AG10803 (cell line): ENCODE measurements around the gene KMT5C.
"Not testable (repeated sequence)": the region's sequence is repeated elsewhere in the genome, so short reads cannot be mapped to it uniquely, and the experiment has no call there.

Experiments used
- DNase-seq: peaks from one replicate; pipeline ENCODE4 v3.0.0; 2010; ENCODE audit warnings: low read depth
- H3K4me3 ChIP-seq: 2 replicates; pipeline ENCODE4 v1.5.1; 2011; ENCODE audit warnings: mild to moderate bottlenecking, low read length, control low read depth
- TF ChIP-seq, protein P1 (sequence below): conservative IDR thresholded peaks from 2 replicates; pipeline ENCODE4 v1.5.1; 2011; ENCODE audit warnings: mild to moderate bottlenecking, low read length, control low read depth, inconsistent platforms

The KMT5C gene

GRCh38 chr19:55316646-55317045, 23.0 kb upstream of the KMT5C start:
- TF ChIP-seq, protein P1, sequence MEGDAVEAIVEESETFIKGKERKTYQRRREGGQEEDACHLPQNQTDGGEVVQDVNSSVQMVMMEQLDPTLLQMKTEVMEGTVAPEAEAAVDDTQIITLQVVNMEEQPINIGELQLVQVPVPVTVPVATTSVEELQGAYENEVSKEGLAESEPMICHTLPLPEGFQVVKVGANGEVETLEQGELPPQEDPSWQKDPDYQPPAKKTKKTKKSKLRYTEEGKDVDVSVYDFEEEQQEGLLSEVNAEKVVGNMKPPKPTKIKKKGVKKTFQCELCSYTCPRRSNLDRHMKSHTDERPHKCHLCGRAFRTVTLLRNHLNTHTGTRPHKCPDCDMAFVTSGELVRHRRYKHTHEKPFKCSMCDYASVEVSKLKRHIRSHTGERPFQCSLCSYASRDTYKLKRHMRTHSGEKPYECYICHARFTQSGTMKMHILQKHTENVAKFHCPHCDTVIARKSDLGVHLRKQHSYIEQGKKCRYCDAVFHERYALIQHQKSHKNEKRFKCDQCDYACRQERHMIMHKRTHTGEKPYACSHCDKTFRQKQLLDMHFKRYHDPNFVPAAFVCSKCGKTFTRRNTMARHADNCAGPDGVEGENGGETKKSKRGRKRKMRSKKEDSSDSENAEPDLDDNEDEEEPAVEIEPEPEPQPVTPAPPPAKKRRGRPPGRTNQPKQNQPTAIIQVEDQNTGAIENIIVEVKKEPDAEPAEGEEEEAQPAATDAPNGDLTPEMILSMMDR, result no peak
- DNase-seq, result no peak

GRCh38 chr19:55319785-55320184, 19.9 kb upstream of the KMT5C start:
- H3K4me3 ChIP-seq, result no peak overlapping the region
- DNase-seq, result peak; percentile 27
- TF ChIP-seq, protein P1, result no peak

More at GRCh38 chr19:55316646-55317045, 23.0 kb upstream of the KMT5C start:
- no peak overlapping the region for H3K4me3 ChIP-seq

- no peak for DNase-seq
- TF ChIP-seq, protein P1, result no peak
- H3K4me3 ChIP-seq, result no peak overlapping the region
Measured at GRCh38 chr19:55320844-55321419, 18.7 kb upstream of the KMT5C start.

DNA sequence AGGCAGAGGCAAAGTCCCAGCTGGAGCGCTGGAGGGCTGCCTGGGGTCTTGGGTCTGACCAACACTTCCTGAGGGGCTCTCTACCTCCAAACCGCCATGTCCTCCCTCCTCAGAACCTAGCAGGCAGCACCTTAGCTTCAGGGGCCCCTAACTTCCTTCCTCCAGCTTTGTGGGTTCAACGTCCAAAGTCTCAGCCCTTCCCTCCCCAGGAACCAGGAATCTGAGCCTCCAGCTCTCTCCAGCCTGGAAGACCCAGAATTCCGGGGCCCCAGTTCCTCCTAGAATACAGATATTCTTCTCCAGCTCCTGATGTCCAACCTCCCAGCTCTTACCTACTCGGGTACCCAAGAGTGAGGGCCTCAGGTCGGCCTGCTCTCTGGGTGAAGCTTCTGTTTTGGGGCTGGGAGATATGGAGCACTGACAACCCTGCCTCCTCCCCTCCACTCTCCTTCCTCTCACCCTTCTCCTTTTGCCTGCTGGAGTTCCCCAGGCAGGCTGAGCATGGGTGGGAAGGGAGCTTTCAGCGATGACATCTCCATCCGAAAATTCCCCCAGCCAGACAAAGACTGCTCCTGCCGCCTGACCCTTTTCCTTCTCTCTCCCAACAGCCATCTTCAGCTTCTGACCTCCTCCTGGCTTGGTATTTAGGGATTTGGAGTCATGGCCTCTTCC, 18.1 kb upstream of the KMT5C start:
- H3K4me3 ChIP-seq, result no peak overlapping the region
- no peak for DNase-seq
- TF ChIP-seq, protein P1, result no peak

DNA sequence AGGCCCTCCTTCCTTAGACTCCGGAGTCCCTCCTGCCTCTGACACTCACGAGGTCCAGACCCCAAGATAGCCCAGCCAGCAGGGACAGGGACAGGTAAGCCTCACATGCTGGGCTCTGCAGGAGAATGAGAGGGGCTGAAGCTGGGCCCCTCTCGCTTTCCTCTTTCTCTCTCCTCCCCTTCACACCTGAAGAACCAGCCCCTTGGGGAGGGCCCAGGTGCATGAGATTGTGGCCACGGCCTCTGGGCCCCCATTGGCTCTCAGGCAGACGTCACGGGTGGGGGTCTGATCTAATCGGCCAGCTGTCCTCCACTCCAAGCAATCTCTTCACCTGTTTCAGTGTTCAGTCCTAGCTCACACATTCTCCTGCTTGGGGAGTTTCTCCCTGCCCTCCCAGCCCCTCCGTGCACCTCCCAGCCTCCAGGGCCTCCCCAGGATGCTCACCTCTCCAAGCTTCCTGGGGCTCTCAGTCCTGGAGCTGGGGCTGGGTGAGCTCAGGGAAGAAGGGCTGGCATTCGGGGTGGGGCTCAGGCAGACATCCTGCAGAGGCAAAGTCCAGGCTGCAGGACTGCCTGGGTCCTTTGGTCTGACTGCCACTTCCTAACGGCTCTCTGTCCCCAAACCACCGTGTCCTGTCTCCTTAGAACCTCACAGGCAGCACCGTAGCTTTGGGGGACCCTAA, 17.3 kb upstream of the KMT5C start:
- no peak overlapping the region for H3K4me3 ChIP-seq
- TF ChIP-seq, protein P1, result no peak
- DNase-seq, result no peak

GRCh38 chr19:55324662-55325061, 15.0 kb upstream of the KMT5C start:
- no peak for DNase-seq
- TF ChIP-seq, protein P1, result no peak
- H3K4me3 ChIP-seq, result no peak overlapping the region

- H3K4me3 ChIP-seq, result no peak within 1 kb of the TSS
- no peak for DNase-seq
- TF ChIP-seq, protein P1, result no peak
Measured at GRCh38 chr19:55325172-55325571, 14.5 kb upstream of the KMT5C start, which contains the start of gene TMEM150B. TMEM150B (minus strand) TSS chr19:55325341; CDS start chr19:55321036, 4,305 bp downstream.

DNA sequence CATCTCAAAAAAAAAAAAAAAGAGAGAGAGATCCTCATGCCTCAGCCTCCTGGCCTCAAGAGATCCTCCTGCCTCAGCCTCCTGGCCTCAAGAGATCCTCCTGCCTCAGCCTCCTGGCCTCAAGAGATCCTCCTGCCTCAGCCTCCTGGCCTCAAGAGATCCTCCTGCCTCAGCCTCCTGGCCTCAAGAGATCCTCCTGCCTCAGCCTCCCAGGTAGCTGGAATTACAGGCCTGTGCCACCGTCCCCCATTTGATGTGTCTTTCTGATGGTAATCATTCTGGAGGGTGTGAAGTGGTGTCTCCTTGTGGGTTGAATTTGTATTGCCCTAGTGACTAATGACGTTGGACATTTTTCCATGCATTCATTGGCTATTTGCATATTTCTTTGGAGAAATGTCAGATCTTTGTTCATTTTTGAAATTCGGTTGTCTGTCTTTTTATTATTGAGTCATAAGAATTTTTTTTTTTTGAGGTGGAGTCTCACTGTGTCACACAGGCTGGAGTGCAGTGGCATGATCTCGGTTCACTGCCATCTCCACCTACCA, 10.8 kb upstream of the KMT5C start:
- DNase-seq, H3K4me3 ChIP-seq: not testable (repeated sequence)

DNA sequence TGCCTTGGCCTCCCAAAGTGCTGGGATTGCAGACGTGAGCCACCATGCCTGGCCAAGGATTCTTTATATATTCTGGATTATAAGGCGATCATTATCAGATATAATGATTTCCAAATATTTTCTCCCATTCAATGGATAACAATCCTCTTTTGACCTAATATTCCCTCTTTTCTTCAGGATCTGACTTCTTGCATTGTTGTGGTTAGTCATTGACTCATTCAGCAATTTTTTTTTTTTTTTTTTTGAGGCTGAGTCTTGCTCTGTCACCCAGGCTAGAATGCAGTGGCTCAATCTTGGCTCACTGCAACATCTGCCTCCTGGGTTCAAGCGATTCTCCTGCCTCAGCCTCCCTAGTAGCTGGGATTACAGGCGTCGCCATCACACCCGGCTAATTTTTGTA, 9.9 kb upstream of the KMT5C start:
- not testable (repeated sequence) for H3K4me3 ChIP-seq
- DNase-seq, result peak; percentile 63
